HCT116 (cell line): Measurements from ENCODE around the gene SFRP2.

Experiments used
- CEBPB ChIP-seq: IDR thresholded peaks from 2 replicates; pipeline ENCODE4 v1.6.1; 2012; ENCODE audit warnings: low read depth
- SP1 ChIP-seq: IDR thresholded peaks from 2 replicates; pipeline ENCODE4 v1.6.1; 2012; ENCODE audit warnings: low read depth
- SRF ChIP-seq: IDR thresholded peaks from 2 replicates; pipeline ENCODE4 v1.6.1; 2012; ENCODE audit warnings: low read depth
- TCF7L2 ChIP-seq: IDR thresholded peaks from 2 replicates; pipeline ENCODE4 v1.7.0; 2011; ENCODE audit warnings: borderline replicate concordance, inconsistent platforms; ENCODE audit not compliant: insufficient read depth, insufficient read length; ENCODE audit errors: extremely low read depth
- TF ChIP-seq, protein P1 (sequence below), 3 experiments: fragments of 200-600 bp in 1 of 3; sonication (generic) in 1 of 3; IDR thresholded peaks in 2 of 3; conservative IDR thresholded peaks in 1 of 3; 2 replicates each; pipeline ENCODE4 v1.5.1; 2012 to 2017; ENCODE audit warnings: low read depth in 2 of 3, low read length in 2 of 3, antibody characterized with exemption in 1 of 3, borderline replicate concordance in 1 of 3, control low read depth in 1 of 3, mild to moderate bottlenecking in 1 of 3, mixed read lengths in 1 of 3, mixed run types in 1 of 3, moderate library complexity in 1 of 3; ENCODE audit not compliant: insufficient read depth in 1 of 3
- TF ChIP-seq, protein P2 (sequence below): IDR thresholded peaks from 2 replicates; pipeline ENCODE4 v1.6.1; 2012

DNA sequence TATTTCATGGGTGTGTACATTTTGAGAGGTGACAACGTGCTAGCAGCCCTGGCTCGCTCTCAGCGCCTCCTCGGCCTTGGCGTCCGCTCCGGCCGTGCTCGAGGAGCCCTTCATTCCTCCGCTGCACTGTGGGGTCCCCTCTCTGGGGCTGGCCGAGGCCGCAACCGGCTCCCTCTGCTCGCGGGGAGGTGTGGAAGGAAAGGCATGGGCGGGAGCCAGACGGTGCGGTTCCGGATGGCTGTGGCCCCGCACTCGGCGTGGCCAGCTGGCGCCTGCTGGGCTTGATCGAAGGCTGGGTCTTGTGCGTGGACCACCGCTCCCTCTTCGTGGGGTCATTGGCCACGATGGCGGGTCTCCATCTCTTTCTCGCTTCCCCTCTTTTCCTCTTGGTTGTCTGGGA is 17.2 kb upstream of the SFRP2 start:
- TF ChIP-seq, protein P1, sequence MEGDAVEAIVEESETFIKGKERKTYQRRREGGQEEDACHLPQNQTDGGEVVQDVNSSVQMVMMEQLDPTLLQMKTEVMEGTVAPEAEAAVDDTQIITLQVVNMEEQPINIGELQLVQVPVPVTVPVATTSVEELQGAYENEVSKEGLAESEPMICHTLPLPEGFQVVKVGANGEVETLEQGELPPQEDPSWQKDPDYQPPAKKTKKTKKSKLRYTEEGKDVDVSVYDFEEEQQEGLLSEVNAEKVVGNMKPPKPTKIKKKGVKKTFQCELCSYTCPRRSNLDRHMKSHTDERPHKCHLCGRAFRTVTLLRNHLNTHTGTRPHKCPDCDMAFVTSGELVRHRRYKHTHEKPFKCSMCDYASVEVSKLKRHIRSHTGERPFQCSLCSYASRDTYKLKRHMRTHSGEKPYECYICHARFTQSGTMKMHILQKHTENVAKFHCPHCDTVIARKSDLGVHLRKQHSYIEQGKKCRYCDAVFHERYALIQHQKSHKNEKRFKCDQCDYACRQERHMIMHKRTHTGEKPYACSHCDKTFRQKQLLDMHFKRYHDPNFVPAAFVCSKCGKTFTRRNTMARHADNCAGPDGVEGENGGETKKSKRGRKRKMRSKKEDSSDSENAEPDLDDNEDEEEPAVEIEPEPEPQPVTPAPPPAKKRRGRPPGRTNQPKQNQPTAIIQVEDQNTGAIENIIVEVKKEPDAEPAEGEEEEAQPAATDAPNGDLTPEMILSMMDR (IDR thresholded peaks at IDR 0.05 in 2 of 3, conservative IDR thresholded peaks at IDR 0.05 in 1 of 3; ENCODE audit: borderline replicate concordance in 1 of 3, insufficient read depth in 1 of 3, low read depth in 2 of 3, low read length in 2 of 3) = no peak
- TF ChIP-seq SP1 = no peak
- TF ChIP-seq SRF = no peak
- TF ChIP-seq TCF7L2 = no peak
- TF ChIP-seq CEBPB = no peak
- TF ChIP-seq, protein P2, sequence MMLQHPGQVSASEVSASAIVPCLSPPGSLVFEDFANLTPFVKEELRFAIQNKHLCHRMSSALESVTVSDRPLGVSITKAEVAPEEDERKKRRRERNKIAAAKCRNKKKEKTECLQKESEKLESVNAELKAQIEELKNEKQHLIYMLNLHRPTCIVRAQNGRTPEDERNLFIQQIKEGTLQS = no peak
